Measurements from ENCODE around the gene CHODL. TPM values are rescaled to one million over a fixed set of nuclear protein-coding genes. Genes with fewer than 3 reads are reported as not detected.

Gene CHODL
- total RNA-seq, 3 donors from 2014 or later (not counting 1 experiment from before 2014, with no cell fraction given), result 0.14 to 0.70 TPM; not detected in 1

DNA sequence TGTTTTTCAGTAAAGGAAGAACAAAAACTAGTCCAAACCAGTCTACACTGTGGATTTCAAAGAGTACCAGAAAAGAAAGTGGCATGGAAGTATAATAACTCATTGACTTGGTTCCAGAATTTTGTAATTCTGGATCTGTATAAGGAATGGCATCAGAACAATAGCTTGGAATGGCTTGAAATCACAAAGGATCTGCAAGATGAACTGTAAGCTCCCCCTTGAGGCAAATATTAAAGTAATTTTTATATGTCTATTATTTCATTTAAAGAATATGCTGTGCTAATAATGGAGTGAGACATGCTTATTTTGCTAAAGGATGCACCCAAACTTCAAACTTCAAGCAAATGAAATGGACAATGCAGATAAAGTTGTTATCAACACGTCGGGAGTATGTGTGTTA, 21.3 kb downstream of the CHODL start:
- Mint-ChIP-seq H3K27me3 (ENCODE audit: low read depth in 2 of 2) (peaks cover 0 to 3% of the 10 kb centered on the region in 2 donors), H3K27ac (no peak overlapping the region), H3K4me1 (no peaks in the 10 kb centered on the region), H3K4me3 (no peak overlapping the region), H3K9me3 (no peaks in the 10 kb centered on the region), H3K36me3 (no peaks in the 10 kb centered on the region)
- TF ChIP-seq, protein P1, sequence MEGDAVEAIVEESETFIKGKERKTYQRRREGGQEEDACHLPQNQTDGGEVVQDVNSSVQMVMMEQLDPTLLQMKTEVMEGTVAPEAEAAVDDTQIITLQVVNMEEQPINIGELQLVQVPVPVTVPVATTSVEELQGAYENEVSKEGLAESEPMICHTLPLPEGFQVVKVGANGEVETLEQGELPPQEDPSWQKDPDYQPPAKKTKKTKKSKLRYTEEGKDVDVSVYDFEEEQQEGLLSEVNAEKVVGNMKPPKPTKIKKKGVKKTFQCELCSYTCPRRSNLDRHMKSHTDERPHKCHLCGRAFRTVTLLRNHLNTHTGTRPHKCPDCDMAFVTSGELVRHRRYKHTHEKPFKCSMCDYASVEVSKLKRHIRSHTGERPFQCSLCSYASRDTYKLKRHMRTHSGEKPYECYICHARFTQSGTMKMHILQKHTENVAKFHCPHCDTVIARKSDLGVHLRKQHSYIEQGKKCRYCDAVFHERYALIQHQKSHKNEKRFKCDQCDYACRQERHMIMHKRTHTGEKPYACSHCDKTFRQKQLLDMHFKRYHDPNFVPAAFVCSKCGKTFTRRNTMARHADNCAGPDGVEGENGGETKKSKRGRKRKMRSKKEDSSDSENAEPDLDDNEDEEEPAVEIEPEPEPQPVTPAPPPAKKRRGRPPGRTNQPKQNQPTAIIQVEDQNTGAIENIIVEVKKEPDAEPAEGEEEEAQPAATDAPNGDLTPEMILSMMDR (IDR thresholded peaks at IDR 0.05), result no peak
- Histone ChIP-seq H3K27me3 (ENCODE audit: control insufficient read depth, insufficient read depth, low read length) (no peaks in the 10 kb centered on the region), H3K27ac (ENCODE audit: low read length) (no peak overlapping the region), H3K4me3 (ENCODE audit: low read length) (no peak overlapping the region), H3K4me1 (ENCODE audit: control insufficient read depth, insufficient read depth, low read length) (no peaks in the 10 kb centered on the region), H3K36me3 (ENCODE audit: control insufficient read depth, insufficient read depth, low read length) (no peaks in the 10 kb centered on the region), H3K9me3 (ENCODE audit: control insufficient read depth, insufficient read depth, low read length) (no peaks in the 10 kb centered on the region)
- intact Hi-C loops (cut with micrococcal nuclease), result no loop called here
- WGBS (ENCODE audit: insufficient coverage), result 100% methylated on average over 2 of the region's 2 CpGs
- DNase-seq (no peak), ATAC-seq (no peak)

DNA sequence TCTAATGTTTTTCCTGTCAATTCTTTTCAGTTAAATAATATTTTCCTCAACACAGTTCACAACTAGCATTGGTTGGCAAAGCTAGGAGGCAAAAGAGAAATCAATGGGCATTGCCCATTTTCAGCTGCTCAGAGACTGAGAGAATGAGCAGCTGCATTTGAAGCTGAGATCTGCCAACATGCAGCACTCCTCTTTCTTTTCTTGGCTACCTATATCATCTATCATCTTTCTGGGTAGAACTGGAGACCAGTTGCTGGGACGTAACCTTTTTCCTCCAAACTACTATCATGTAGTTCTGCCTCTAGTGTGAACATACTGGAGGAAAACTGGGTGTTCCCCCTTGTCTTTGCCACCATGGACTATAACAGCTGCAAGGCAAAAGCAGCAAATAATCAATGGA, 22.9 kb downstream of the CHODL start:
- WGBS (ENCODE audit: insufficient coverage), result 82% methylated on average over 1 of the region's 1 CpG
- Mint-ChIP-seq H3K9me3 (no peaks in the 10 kb centered on the region), H3K27ac (no peak overlapping the region), H3K27me3 (ENCODE audit: low read depth in 2 of 2) (peaks cover 0 to 3% of the 10 kb centered on the region in 2 donors), H3K36me3 (no peaks in the 10 kb centered on the region), H3K4me3 (no peak overlapping the region), H3K4me1 (no peaks in the 10 kb centered on the region)
- no peak for DNase-seq
- no peak overlapping the region for H3K4me3 ChIP-seq (ENCODE audit: low read length)
- H3K36me3 ChIP-seq (ENCODE audit: control insufficient read depth, insufficient read depth, low read length), result no peaks in the 10 kb centered on the region
- no peaks in the 10 kb centered on the region for H3K27me3 ChIP-seq (ENCODE audit: control insufficient read depth, insufficient read depth, low read length)
- no peak overlapping the region for H3K27ac ChIP-seq (ENCODE audit: low read length)
- TF ChIP-seq, protein P1 (IDR thresholded peaks at IDR 0.05), result no peak
- no peak for ATAC-seq
- intact Hi-C loops (cut with micrococcal nuclease), result no loop called here
- no peaks in the 10 kb centered on the region for H3K9me3 ChIP-seq (ENCODE audit: control insufficient read depth, insufficient read depth, low read length)
- no peaks in the 10 kb centered on the region for H3K4me1 ChIP-seq (ENCODE audit: control insufficient read depth, insufficient read depth, low read length)

- peaks cover 0 to 2% of the 10 kb centered on the region in 2 donors for H3K27me3 Mint-ChIP-seq (ENCODE audit: low read depth in 2 of 2)
- ATAC-seq (no peak), DNase-seq (no peak)
- Histone ChIP-seq H3K9me3 (ENCODE audit: control insufficient read depth, insufficient read depth, low read length) (no peaks in the 10 kb centered on the region), H3K4me1 (ENCODE audit: control insufficient read depth, insufficient read depth, low read length) (no peaks in the 10 kb centered on the region), H3K4me3 (ENCODE audit: low read length) (no peak overlapping the region), H3K36me3 (ENCODE audit: control insufficient read depth, insufficient read depth, low read length) (no peaks in the 10 kb centered on the region), H3K27me3 (ENCODE audit: control insufficient read depth, insufficient read depth, low read length) (no peaks in the 10 kb centered on the region), H3K27ac (ENCODE audit: low read length) (no peak overlapping the region)
- no peaks in the 10 kb centered on the region for H3K36me3 Mint-ChIP-seq
- WGBS (ENCODE audit: insufficient coverage), result no CpG with 5 or more reads among the region's 1 CpG
- H3K4me3 Mint-ChIP-seq, result no peak overlapping the region
- intact Hi-C loops (cut with micrococcal nuclease), result no loop called here
- TF ChIP-seq, protein P1 (IDR thresholded peaks at IDR 0.05), result no peak
- H3K27ac Mint-ChIP-seq, result no peak overlapping the region
- H3K9me3 Mint-ChIP-seq, result no peaks in the 10 kb centered on the region
- H3K4me1 Mint-ChIP-seq, result no peaks in the 10 kb centered on the region
Observed at GRCh38 chr21:18268906-18269305, 24.3 kb downstream of the CHODL start.

- Histone ChIP-seq H3K4me3 (ENCODE audit: low read length) (no peak overlapping the region), H3K36me3 (ENCODE audit: control insufficient read depth, insufficient read depth, low read length) (no peaks in the 10 kb centered on the region), H3K9me3 (ENCODE audit: control insufficient read depth, insufficient read depth, low read length) (no peaks in the 10 kb centered on the region), H3K27ac (ENCODE audit: low read length) (no peak overlapping the region), H3K27me3 (ENCODE audit: control insufficient read depth, insufficient read depth, low read length) (no peaks in the 10 kb centered on the region), H3K4me1 (ENCODE audit: control insufficient read depth, insufficient read depth, low read length) (no peaks in the 10 kb centered on the region)
- Mint-ChIP-seq H3K36me3 (no peaks in the 10 kb centered on the region), H3K9me3 (no peaks in the 10 kb centered on the region), H3K27ac (no peak overlapping the region), H3K27me3 (ENCODE audit: low read depth in 2 of 2) (no peaks in the 10 kb centered on the region), H3K4me3 (no peak overlapping the region), H3K4me1 (no peaks in the 10 kb centered on the region)
- ATAC-seq, result no peak
- TF ChIP-seq, protein P1 (IDR thresholded peaks at IDR 0.05), result no peak
- intact Hi-C loops (cut with micrococcal nuclease), result no loop called here
- DNase-seq, result no peak
- WGBS (ENCODE audit: insufficient coverage), result 94% methylated on average over 6 of the region's 7 CpGs
Observed at GRCh38 chr21:18269856-18270255, 25.2 kb downstream of the CHODL start.
